Left ventricle myocardium superior (tissue), 1 donor: ENCODE data around the gene KLHL40. TPM values are rescaled to one million over a fixed set of nuclear protein-coding genes. Genes with fewer than 3 reads are reported as not detected.
A peak's percentile ranks its signal among the peaks of the same experiment; 100 is the strongest.

Source experiments
- ATAC-seq: fragments of 200-7000 bp; cut with Tn5 transposase; one replicate; pipeline ENCODE4 v1.9.1; 2020; ENCODE audit warnings: mild to moderate bottlenecking, moderate library complexity
- DNase-seq: peaks from one replicate; pipeline ENCODE4 v3.0.0-alpha.2; 2020
- intact Hi-C: fragments of 100-400 bp; cut with micrococcal nuclease; formaldehyde crosslinking; loops from one replicate; pipeline ENCODE4 v1.11.0; 2022
- total RNA-seq: library from RNA; stranded (reverse); fragmentation: NEBNext Ultra II Directional; extraction: Animal tissue kit (Norgen Biotek cat#: 25700); gene quantifications from one replicate; pipeline ENCODE4 v1.2.1, GENCODE V29; 2021
- donor health status: DM: no; HTN: yes; CAD: no; lungs with severe emphysema.

Gene KLHL40
- total RNA-seq, 1 donor from 2014 or later: 0.12 TPM

- DNase-seq (no peak), ATAC-seq (no peak)
- intact Hi-C loops: no loop called here
These were observed 45.5 kb downstream of the KLHL40 start for GRCh38 chr3:42730706-42731420.

- no peak for ATAC-seq
- intact Hi-C loops: no loop called here
- DNase-seq: no peak
These were observed 46.3 kb downstream of the KLHL40 start for GRCh38 chr3:42731476-42732195.

DNA sequence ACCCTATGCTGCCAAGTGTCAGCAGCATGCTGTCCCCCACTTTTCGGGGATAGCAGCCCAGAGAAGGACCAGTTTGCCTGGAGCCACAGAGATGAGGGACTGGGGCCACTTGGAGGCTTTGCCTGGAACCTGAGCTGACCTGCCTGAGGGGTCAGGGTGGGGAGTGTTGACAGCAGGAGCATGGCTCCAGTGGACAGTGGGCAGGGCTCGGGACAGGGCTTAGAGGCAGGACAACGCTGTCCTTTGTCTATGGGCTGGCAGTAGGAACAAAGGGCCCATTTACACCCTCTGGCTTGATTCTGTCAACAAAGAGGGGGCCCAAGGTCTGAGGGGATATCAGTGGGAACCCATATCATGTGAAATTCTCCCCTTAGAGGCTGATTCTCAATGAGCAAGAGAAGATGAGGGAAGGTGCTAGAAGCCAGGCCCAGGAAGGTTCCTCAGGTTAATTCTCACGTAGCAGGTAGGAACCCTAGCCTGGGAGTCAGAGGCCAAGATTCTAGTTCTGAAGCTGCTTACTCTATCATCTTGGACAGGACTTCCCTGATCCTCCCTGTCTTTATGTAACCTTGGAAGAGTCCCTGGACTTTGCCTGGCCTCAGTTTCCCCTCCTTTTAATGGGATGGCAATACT, 47.0 kb downstream of the KLHL40 start:
- no peak for ATAC-seq
- DNase-seq: no peak

GRCh38 chr3:42732829-42733459, 47.6 kb downstream of the KLHL40 start:
- DNase-seq (no peak), ATAC-seq (no peak)
- intact Hi-C loops: no loop called here

More for the DNA sequence above, 47.0 kb downstream of the KLHL40 start:
- intact Hi-C loops: no loop called here

DNA sequence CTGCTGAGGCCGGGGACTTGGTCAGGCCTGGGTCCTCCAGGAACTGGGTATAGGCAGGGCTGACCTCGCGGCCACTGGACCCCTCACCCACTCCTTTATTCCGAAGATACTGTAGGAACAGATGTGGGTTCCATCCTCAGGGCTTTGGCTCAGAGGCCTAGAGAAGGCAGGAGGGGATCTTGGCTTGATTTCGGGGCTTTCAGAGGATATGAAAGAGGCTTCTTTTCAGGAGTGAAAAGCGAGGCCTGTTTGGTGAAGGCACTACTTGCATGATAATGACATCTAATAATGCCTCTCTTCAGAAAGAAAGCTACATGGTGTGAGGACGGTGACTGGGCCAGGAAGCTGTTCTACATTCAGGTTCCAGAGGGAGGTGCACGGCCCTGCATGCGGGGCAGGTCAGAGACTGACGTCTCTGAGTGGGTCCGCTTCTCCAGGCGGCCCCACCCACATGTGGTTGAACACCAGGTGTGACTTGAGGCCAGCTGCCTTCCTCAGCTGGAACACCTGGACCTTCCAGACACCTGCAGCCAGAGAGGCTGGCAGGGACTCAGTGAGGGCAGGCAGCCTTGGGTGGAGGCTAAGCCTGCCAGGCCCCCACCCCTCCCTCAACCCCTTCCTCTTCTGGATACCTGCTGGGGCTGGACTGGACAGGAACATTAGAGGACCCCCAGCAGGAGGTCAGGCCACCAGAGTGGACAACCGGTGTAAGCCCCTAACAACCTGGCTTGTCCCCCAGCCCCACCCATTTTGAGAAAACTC, 48.3 kb downstream of the KLHL40 start:
- intact Hi-C loops: no loop called here
- ATAC-seq: no peak
- no peak for DNase-seq

DNA sequence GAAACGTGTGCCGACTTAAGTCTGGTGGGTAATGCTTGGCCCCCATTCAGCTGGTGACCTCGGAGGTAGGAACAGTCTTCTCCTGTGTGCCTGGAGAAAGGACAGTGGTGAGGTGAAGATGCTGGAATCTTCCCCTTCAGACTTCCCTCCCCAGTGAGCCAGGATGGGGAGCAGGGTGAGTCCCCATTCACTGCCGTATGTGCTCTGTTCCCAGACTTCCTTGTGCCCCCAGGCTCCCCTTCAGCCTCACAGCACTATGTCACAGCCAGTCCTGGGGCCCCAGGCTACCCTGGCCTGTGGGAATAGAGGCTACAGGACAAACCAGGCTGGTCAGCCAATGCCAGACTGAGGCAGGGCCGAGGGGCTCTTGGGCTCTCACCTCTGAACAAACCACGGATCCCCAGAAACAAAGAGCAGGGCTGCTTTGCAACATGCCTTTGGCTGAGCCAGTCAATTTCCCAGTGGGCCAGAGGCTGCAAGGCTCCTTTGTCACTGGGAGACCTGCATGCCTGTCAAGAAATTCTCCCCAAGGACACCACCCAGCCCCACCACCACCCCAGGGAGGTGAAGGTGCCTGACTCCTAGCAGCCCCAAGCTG, 49.0 kb downstream of the KLHL40 start:
- DNase-seq (no peak), ATAC-seq (no peak)
- intact Hi-C loops: no loop called here

- ATAC-seq: no peak
- intact Hi-C loops: no loop called here
- no peak for DNase-seq
These were observed 49.7 kb downstream of the KLHL40 start for GRCh38 chr3:42735019-42735418.

DNA sequence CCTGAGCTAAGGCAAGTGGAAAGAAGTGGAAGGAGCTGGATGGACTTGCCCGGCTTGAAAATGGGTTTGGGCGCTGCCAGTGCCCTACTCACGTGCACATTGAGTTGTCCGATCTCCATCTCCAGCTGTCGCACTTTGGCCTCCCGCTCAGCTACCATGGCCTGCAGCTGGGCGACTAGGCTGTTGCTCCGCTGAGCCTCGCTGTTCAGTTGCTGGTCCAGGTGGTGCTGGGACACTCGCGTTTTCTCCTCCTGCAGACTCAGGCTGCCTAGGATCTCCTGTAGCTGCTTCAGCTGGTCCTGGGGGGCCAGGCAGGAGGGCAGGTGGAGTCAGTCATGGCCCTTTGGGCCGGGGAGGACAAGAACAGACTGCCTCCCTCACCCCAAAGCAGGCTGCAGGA, 50.3 kb downstream of the KLHL40 start:
- intact Hi-C loops: no loop called here
- ATAC-seq (no peak), DNase-seq (no peak)

DNA sequence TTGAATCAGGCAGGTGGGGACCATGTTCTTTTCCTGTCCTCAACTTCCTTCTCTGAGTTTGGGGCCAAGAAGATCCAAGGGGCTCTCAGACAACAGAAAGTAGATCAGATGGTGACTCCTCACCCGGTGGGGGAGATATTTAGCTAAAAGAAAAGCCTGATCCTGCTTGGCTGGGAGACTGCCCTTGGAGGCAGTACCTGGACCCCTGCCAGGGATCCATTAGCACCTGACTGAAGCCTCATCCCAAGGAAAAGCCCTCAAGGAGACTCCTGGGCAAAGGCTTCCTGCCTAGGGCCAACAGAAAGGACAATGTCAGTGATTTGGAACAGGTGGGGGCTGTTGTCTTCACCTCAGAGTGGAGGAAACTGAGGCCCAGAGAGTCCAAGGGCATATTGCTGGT, 50.7 kb downstream of the KLHL40 start:
- intact Hi-C loops: no loop called here
- DNase-seq (no peak), ATAC-seq (no peak)

GRCh38 chr3:42736531-42736930, 51.2 kb downstream of the KLHL40 start:
- DNase-seq (no peak), ATAC-seq (no peak)
- intact Hi-C loops: no loop called here

DNA sequence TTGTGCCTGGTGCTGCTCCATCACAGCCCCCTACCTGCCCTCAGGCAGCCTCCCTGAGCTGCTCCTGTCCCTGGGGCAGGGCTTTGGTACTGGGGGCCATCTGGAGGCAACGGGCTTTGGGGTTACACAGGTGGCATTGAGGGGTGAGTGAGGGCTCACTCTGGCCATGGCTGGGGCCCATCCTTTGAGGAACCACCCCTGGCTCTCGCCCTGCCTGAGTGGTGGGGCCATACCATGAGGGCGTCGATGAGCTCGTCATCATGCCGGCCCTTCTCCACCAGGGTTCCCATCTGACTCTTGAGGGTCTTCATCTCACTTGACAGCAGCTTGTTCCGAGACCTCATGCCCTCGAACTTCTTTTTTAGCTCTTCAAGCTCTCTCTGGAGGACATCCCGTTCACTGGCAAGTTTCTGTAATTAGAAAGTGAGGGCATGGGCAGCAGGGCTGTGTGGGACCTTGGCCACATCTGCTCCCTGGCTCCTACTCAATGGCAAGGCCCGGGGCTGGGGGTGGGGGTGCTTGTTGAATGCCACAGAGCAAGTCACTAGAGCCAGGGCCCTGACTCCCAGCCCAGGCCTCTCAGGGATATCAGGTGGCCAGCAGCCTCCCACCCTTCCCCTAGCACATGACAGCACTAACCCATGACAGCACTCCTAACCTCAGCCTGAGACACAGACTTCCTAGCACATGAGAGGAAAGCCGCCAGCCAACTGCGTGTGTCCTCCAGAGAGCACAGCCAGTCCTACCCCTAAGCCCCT, 54.2 kb downstream of the KLHL40 start:
- peak; percentile 95 for DNase-seq
- intact Hi-C loops: loop anchor here (10.0 kb wide), 1 partner anchor 155 kb away; the partner anchor contains the start of gene SEC22C
- peak; percentile 94 for ATAC-seq

GRCh38 chr3:42741796-42742195, 56.5 kb downstream of the KLHL40 start:
- intact Hi-C loops: loop anchor here (10.0 kb wide), 1 partner anchor 157 kb away; the partner anchor contains the start of gene SEC22C
- DNase-seq (no peak), ATAC-seq (no peak)

Other genes starting within 250 kb of the KLHL40 start
- 2.2 TPM for gene VIPR1, start 182.9 kb upstream of the KLHL40 start, total RNA-seq
- gene SEC22C, start 103.6 kb upstream of the KLHL40 start, total RNA-seq: 24.3 TPM
- 9.7 TPM for gene SS18L2, start 94.7 kb upstream of the KLHL40 start, total RNA-seq
- gene NKTR, start 84.9 kb upstream of the KLHL40 start, total RNA-seq: 23.6 TPM
- gene ZBTB47, start 31.8 kb upstream of the KLHL40 start, total RNA-seq: 90.5 TPM
- gene HHATL, start 17.3 kb downstream of the KLHL40 start, total RNA-seq: 463 TPM
- 0.17 TPM for gene CCDC13, start 87.7 kb downstream of the KLHL40 start, total RNA-seq
- 333 TPM for gene HIGD1A, start 119.0 kb downstream of the KLHL40 start, total RNA-seq
- 0.92 TPM for gene ACKR2, start 123.9 kb downstream of the KLHL40 start, total RNA-seq
- not detected for gene CYP8B1, start 190.3 kb downstream of the KLHL40 start, total RNA-seq
- 3.1 TPM for gene ZNF662, start 220.6 kb downstream of the KLHL40 start, total RNA-seq